Measurements from ENCODE around the gene IPO13.

DNA sequence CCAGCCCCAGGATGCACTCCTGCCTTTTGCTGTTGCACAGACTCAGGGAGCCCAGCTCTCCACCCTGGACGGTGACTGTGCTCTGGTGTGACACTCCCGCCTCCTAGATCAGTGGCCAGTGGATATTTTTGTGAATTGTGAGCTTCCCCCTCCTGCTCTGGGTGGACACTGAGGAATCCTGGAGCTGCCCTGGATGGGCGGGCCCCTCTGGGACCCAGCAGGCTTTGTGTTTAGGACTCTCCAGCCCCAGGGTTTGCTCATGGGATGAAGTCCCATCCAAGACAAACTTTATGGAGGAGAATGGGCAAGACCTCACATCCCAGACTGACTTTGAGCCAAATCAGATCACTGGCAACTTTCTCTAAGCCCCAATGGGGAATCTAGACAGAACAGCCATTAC lies 68.5 kb downstream of the IPO13 start:
- TF ChIP-seq EZH2 (IDR thresholded peaks at IDR 0.05; ENCODE audit: borderline replicate concordance) = no peak
- TF ChIP-seq, protein P1, sequence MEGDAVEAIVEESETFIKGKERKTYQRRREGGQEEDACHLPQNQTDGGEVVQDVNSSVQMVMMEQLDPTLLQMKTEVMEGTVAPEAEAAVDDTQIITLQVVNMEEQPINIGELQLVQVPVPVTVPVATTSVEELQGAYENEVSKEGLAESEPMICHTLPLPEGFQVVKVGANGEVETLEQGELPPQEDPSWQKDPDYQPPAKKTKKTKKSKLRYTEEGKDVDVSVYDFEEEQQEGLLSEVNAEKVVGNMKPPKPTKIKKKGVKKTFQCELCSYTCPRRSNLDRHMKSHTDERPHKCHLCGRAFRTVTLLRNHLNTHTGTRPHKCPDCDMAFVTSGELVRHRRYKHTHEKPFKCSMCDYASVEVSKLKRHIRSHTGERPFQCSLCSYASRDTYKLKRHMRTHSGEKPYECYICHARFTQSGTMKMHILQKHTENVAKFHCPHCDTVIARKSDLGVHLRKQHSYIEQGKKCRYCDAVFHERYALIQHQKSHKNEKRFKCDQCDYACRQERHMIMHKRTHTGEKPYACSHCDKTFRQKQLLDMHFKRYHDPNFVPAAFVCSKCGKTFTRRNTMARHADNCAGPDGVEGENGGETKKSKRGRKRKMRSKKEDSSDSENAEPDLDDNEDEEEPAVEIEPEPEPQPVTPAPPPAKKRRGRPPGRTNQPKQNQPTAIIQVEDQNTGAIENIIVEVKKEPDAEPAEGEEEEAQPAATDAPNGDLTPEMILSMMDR (IDR thresholded peaks at IDR 0.05; ENCODE audit: poor library complexity) = no peak
- TF ChIP-seq EZH2phosphoT487 (IDR thresholded peaks at IDR 0.05; ENCODE audit: low read depth, severe bottlenecking, unreplicated experiment) = no peak

Measured in hepatocyte (in vitro differentiated cells).